ENCODE results near the gene EGFL6.

- TF ChIP-seq CTCF (IDR thresholded peaks at IDR 0.05): no peak
- no peak for TF ChIP-seq NFE2L1 (CRISPR knock-in tag; IDR thresholded peaks at IDR 0.05)
Observed at GRCh38 chrX:13676885-13677284, 107.5 kb downstream of the EGFL6 start.
